NT2/D1 (cell line): ENCODE data around the gene SOX6.

ENCODE experiments used
- YY1 ChIP-seq: IDR thresholded peaks from 2 replicates; pipeline ENCODE4 v1.6.1; 2011; ENCODE audit not compliant: insufficient read length, insufficient read depth
- ZNF274 ChIP-seq: IDR thresholded peaks from 2 replicates; pipeline ENCODE4 v1.6.1; 2011; ENCODE audit warnings: mild to moderate bottlenecking, low read depth, low read length

- no peak for TF ChIP-seq YY1
- no peak for TF ChIP-seq ZNF274
Measured at GRCh38 chr11:16091862-16092261, 264.5 kb downstream of the SOX6 start.
